KBM-7 (cell line): ENCODE measurements around the gene ADCY5.
A peak's percentile ranks its signal among the peaks of the same experiment; 100 is the strongest.

ENCODE experiments used
- DNase-seq: peaks from one replicate; pipeline ENCODE4 v3.0.0-alpha.2; 2015
- in situ Hi-C: fragments of 300-500 bp; cut with MboI; formaldehyde crosslinking; loops from 2 replicates; pipeline ENCODE4 v1.14.3; 2020; ENCODE audit warnings: low sequenced_read_pairs, low pct_unique_long_range_greater_than_20kb, mixed read lengths

The ADCY5 gene

GRCh38 chr3:123287051-123287961 is 161.6 kb downstream of the ADCY5 start:
- in situ Hi-C loops, result no loop called here
- no peak for DNase-seq

GRCh38 chr3:123286308-123287023 is 162.4 kb downstream of the ADCY5 start:
- peak; percentile 65 for DNase-seq
- in situ Hi-C loops, result no loop called here

- in situ Hi-C loops, result no loop called here
Observed at GRCh38 chr3:123285931-123286307, 163.0 kb downstream of the ADCY5 start.

GRCh38 chr3:123285479-123285878 is 163.4 kb downstream of the ADCY5 start:
- in situ Hi-C loops, result no loop called here
- no peak for DNase-seq

More at GRCh38 chr3:123285931-123286307, 163.0 kb downstream of the ADCY5 start:
- DNase-seq, result no peak

GRCh38 chr3:123285066-123285465 is 163.8 kb downstream of the ADCY5 start:
- no peak for DNase-seq
- in situ Hi-C loops, result no loop called here

GRCh38 chr3:123284399-123285010 is 164.4 kb downstream of the ADCY5 start:
- DNase-seq, result no peak

GRCh38 chr3:123283657-123284398 is 165.1 kb downstream of the ADCY5 start:
- DNase-seq, result no peak
- in situ Hi-C loops, result no loop called here

More at GRCh38 chr3:123284399-123285010, 164.4 kb downstream of the ADCY5 start:
- in situ Hi-C loops, result no loop called here

- in situ Hi-C loops, result no loop called here
- DNase-seq, result no peak
Observed at GRCh38 chr3:123283074-123283473, 165.8 kb downstream of the ADCY5 start.

- in situ Hi-C loops, result no loop called here
- DNase-seq, result no peak
Observed at GRCh38 chr3:123282461-123282860, 166.4 kb downstream of the ADCY5 start.

- no peak for DNase-seq
- in situ Hi-C loops, result no loop called here
Observed at GRCh38 chr3:123281929-123282328, 167.0 kb downstream of the ADCY5 start.

- in situ Hi-C loops, result no loop called here
Observed at GRCh38 chr3:123281406-123281805, 167.5 kb downstream of the ADCY5 start.

GRCh38 chr3:123279121-123279520 is 169.8 kb downstream of the ADCY5 start:
- in situ Hi-C loops, result no loop called here
- DNase-seq, result no peak

More at GRCh38 chr3:123281406-123281805, 167.5 kb downstream of the ADCY5 start:
- DNase-seq, result no peak

GRCh38 chr3:123278446-123278845 is 170.4 kb downstream of the ADCY5 start:
- in situ Hi-C loops, result no loop called here
- DNase-seq, result no peak

GRCh38 chr3:123277106-123277505 is 171.8 kb downstream of the ADCY5 start:
- DNase-seq, result no peak
- in situ Hi-C loops, result no loop called here

GRCh38 chr3:123276346-123277006 is 172.4 kb downstream of the ADCY5 start:
- in situ Hi-C loops, result no loop called here
- DNase-seq, result no peak

- no peak for DNase-seq
Observed at GRCh38 chr3:123275691-123276090, 173.2 kb downstream of the ADCY5 start.

GRCh38 chr3:123272547-123272946 is 176.3 kb downstream of the ADCY5 start:
- in situ Hi-C loops, result no loop called here
- DNase-seq, result no peak

More at GRCh38 chr3:123275691-123276090, 173.2 kb downstream of the ADCY5 start:
- in situ Hi-C loops, result no loop called here

GRCh38 chr3:123271466-123272159 is 177.3 kb downstream of the ADCY5 start:
- no peak for DNase-seq
- in situ Hi-C loops, result no loop called here
